HFF-Myc (cell line): ENCODE data around the gene AGBL5.

Source experiments
- DNase-seq: peaks from one replicate; pipeline ENCODE4 v3.0.0-alpha.2; 2011; ENCODE audit warnings: low read depth; ENCODE audit errors: extremely low read depth
- H3K4me3 ChIP-seq: replicated peaks from 2 replicates; pipeline ENCODE4 v1.5.1; 2011; ENCODE audit warnings: low read depth, mild to moderate bottlenecking, control low read depth, low read length
- CTCF ChIP-seq: IDR thresholded peaks from 2 replicates; pipeline ENCODE4 v1.5.1; 2012; ENCODE audit warnings: mild to moderate bottlenecking, low read depth, low read length, control low read depth; ENCODE audit errors: missing control alignments

The AGBL5 gene

GRCh38 chr2:27086724-27087593 is 35.5 kb downstream of the AGBL5 start, which contains the start of gene KHK:
TSS of gene KHK (plus strand) at chr2:27086772. CDS start at chr2:27087260, 488 bp downstream.
- peak within 1 kb of the TSS; percentile 60 for H3K4me3 ChIP-seq
- no peak for DNase-seq
- TF ChIP-seq CTCF, result no peak

- no peak for DNase-seq
- no peak for TF ChIP-seq CTCF
- peak overlapping the region; percentile 60 for H3K4me3 ChIP-seq
These were observed 36.4 kb downstream of the AGBL5 start for GRCh38 chr2:27087823-27088410.

- no peak for TF ChIP-seq CTCF
- no peak overlapping the region for H3K4me3 ChIP-seq
- no peak for DNase-seq
These were observed 37.2 kb downstream of the AGBL5 start for GRCh38 chr2:27088634-27089033.

GRCh38 chr2:27089111-27089954 is 37.9 kb downstream of the AGBL5 start:
- DNase-seq, result no peak
- H3K4me3 ChIP-seq, result no peak overlapping the region
- TF ChIP-seq CTCF, result no peak

GRCh38 chr2:27091746-27092695 is 40.6 kb downstream of the AGBL5 start:
- no peak for TF ChIP-seq CTCF

More at GRCh38 chr2:27091746-27092695, 40.6 kb downstream of the AGBL5 start:
- no peak overlapping the region for H3K4me3 ChIP-seq
- DNase-seq, result no peak
